ENCODE results near the gene AREL1.

- TF ChIP-seq CTCF (IDR thresholded peaks at IDR 0.05; ENCODE audit: insufficient read depth, low read length): no peak
- no peak for TF ChIP-seq POLR2AphosphoS5 (IDR thresholded peaks at IDR 0.05; ENCODE audit: low read depth)
- no peak for TF ChIP-seq SPI1 (IDR thresholded peaks at IDR 0.05; ENCODE audit: borderline replicate concordance, low read depth)
- TF ChIP-seq REST (IDR thresholded peaks at IDR 0.05; ENCODE audit: insufficient replicate concordance, low read depth): no peak
- no peak for TF ChIP-seq GABPA (IDR thresholded peaks at IDR 0.05; ENCODE audit: low read depth)
Observed at GRCh38 chr14:74697011-74697410, 15.9 kb downstream of the AREL1 start.
